GM19099 (cell line): ENCODE results near the gene CACNA2D2.

Experiments used
- POLR2A ChIP-seq: IDR thresholded peaks from 3 replicates; pipeline ENCODE4 v1.6.1; 2011; ENCODE audit warnings: low read depth; ENCODE audit not compliant: insufficient read length; ENCODE audit errors: extremely low read depth

CACNA2D2 gene

DNA sequence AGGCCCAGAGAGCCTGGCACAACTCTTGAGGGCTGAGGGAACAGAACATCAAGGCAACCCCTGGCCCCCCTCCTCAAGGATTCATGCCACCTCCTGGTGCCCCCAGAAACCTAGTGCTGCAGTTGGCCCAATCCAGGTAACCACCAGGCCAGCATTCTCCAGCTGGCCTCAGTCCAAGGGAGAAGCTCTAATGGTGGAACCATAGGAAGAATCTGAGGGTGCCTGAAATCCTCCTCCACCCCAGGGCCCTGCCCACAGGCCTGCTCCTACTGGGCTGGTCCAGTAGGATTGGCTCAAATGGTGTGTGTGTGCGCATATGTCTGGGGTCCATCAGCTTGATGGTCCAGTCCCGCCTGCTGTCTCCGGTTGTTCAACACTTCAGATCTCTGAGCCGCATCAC lies 188.6 kb downstream of the CACNA2D2 start:
- TF ChIP-seq POLR2A = no peak

DNA sequence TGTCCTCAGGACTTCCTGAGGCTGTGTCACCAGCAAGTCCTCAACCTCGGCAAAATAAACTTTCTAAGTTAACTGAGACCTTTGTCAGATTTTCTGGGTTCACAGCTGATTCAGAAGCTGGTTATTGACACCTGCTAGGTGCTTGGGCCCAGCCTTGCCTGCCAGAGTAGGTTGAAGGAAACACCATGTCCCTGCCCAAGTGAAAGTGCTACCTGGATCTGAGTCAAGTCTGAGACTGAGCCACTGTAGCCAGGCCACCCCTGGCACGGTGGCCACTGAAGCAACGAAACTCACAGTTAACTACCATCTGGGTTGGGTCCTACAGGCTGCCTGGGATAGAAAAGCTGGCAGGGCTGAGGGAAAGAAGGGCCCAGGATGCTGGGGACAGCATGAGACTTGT lies 189.1 kb downstream of the CACNA2D2 start:
- TF ChIP-seq POLR2A = no peak
